ENCODE measurements around the gene SPRR2D.

- TF ChIP-seq POLR2A (IDR thresholded peaks at IDR 0.05; ENCODE audit: low read depth, low read length), result no peak
- TF ChIP-seq, protein P1, sequence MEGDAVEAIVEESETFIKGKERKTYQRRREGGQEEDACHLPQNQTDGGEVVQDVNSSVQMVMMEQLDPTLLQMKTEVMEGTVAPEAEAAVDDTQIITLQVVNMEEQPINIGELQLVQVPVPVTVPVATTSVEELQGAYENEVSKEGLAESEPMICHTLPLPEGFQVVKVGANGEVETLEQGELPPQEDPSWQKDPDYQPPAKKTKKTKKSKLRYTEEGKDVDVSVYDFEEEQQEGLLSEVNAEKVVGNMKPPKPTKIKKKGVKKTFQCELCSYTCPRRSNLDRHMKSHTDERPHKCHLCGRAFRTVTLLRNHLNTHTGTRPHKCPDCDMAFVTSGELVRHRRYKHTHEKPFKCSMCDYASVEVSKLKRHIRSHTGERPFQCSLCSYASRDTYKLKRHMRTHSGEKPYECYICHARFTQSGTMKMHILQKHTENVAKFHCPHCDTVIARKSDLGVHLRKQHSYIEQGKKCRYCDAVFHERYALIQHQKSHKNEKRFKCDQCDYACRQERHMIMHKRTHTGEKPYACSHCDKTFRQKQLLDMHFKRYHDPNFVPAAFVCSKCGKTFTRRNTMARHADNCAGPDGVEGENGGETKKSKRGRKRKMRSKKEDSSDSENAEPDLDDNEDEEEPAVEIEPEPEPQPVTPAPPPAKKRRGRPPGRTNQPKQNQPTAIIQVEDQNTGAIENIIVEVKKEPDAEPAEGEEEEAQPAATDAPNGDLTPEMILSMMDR (conservative IDR thresholded peaks at IDR 0.05; ENCODE audit: low read depth, low read length), result no peak
- no peak for TF ChIP-seq FOS (IDR thresholded peaks at IDR 0.05; ENCODE audit: low read depth, low read length)
- no peak for TF ChIP-seq USF2 (IDR thresholded peaks at IDR 0.05; ENCODE audit: low read depth, low read length)
- TF ChIP-seq BHLHE40 (IDR thresholded peaks at IDR 0.05; ENCODE audit: low read depth, low read length), result no peak
- no peak for TF ChIP-seq RFX5 (IDR thresholded peaks at IDR 0.05; ENCODE audit: low read depth, low read length)
- no peak for TF ChIP-seq MAFK (IDR thresholded peaks at IDR 0.05; ENCODE audit: low read depth, low read length)
- no peak for TF ChIP-seq SMC3 (IDR thresholded peaks at IDR 0.05; ENCODE audit: low read depth, low read length)
- no peak for TF ChIP-seq MXI1 (IDR thresholded peaks at IDR 0.05; ENCODE audit: borderline replicate concordance, low read depth, low read length)
- no peak for TF ChIP-seq RCOR1 (IDR thresholded peaks at IDR 0.05; ENCODE audit: insufficient replicate concordance, low read length)
- TF ChIP-seq CHD1 (IDR thresholded peaks at IDR 0.05; ENCODE audit: low read depth, low read length), result no peak
- no peak for TF ChIP-seq MAZ (IDR thresholded peaks at IDR 0.05; ENCODE audit: borderline replicate concordance, low read depth, low read length)
Observed at GRCh38 chr1:153001382-153001781, 39.5 kb downstream of the SPRR2D start, which contains the start of gene SPRR3.

Measured in IMR-90 (cell line).